Adrenal gland (tissue), 12 donors: ENCODE data around the gene BAZ1A. TPM values are rescaled to one million over a fixed set of nuclear protein-coding genes. Genes with fewer than 3 reads are reported as not detected.
A peak's percentile ranks its signal among the peaks of the same experiment; 100 is the strongest.

Experiments
- DNase-seq, 7 donors: peaks; one replicate each; pipeline ENCODE4 v3.0.0-alpha.2; 2019 to 2020
- H3K27ac ChIP-seq, 5 donors: fragments of 200-600 bp; sonication (generic) in 4 of 5; 1 replicate in 3 of 5; 2 replicates in 2 of 5; pipeline versions ENCODE4 v1.5.1 to v1.8.0; 2016 to 2020; ENCODE audit warnings: mild to moderate bottlenecking in 1 of 5
- H3K27me3 ChIP-seq: fragments of 200-600 bp; 2 replicates; pipeline ENCODE4 v1.8.0; 2021
- H3K36me3 ChIP-seq, 2 donors: fragments of 200-600 bp; replicated peaks in 1 of 2; 1 replicate in 1 of 2; 2 replicates in 1 of 2; pipeline versions ENCODE4 v1.5.1 to v1.8.0; 2018 to 2022
- H3K4me1 ChIP-seq, 2 donors: fragments of 200-600 bp; replicated peaks in 1 of 2; 1 replicate in 1 of 2; 2 replicates in 1 of 2; pipeline versions ENCODE4 v1.5.1 to v1.8.0; 2018 to 2021
- H3K4me3 ChIP-seq, 4 donors: fragments of 200-600 bp; sonication (generic) in 3 of 4; one replicate each; pipeline ENCODE4 v1.5.1; 2016 to 2018
- H3K9me3 ChIP-seq, 3 donors: fragments of 200-600 bp; sonication (generic) in 1 of 3; replicated peaks in 1 of 3; 1 replicate in 2 of 3; 2 replicates in 1 of 3; pipeline versions ENCODE4 v1.5.1 to v1.8.0; 2016 to 2021
- CTCF ChIP-seq, 6 experiments: fragments of 450-650 bp in 4 of 6; fragments of 200-600 bp in 2 of 6; sonication (generic) in 1 of 6; IDR thresholded peaks; 1 replicate in 5 of 6; 2 replicates in 1 of 6; pipeline versions ENCODE4 v1.5.1 to v1.8.0; 2016 to 2021; ENCODE audit warnings: antibody characterized with exemption in 6 of 6, mild to moderate bottlenecking in 2 of 6, moderate library complexity in 1 of 6
- POLR2A ChIP-seq, 2 donors: fragments of 450-650 bp; IDR thresholded peaks; one replicate each; pipeline ENCODE4 v1.6.1; 2017; ENCODE audit warnings: antibody characterized with exemption in 2 of 2, mild to moderate bottlenecking in 2 of 2, moderate library complexity in 1 of 2
- WGBS, 4 donors: extraction: QIAGEN DNeasy Blood & Tissue Kit in 2 of 4; methylation state at CpG; one replicate each; pipeline versions ENCODE4 v1.1.5 to v1.1.7; 2013 to 2017; 5-methylcytosine and 5-hydroxymethylcytosine counted together
- intact Hi-C, 2 donors: fragments of 100-400 bp; cut with DNase I; formaldehyde crosslinking; loops; one replicate each; pipeline versions ENCODE4 v1.14.1 to v1.15.0; 2022 to 2023
- polyA plus RNA-seq, 3 donors: library from polyadenylated mRNA; stranded (reverse); fragments of 200-250 nt in 2 of 3; fragments of 350-450 nt in 1 of 3; fragmentation: Illumina TruSeq in 1 of 3; extraction: RNeasy Lipid Tissue Mini Kit (QIAGEN cat#74804) in 1 of 3; gene quantifications; one replicate each; pipeline ENCODE4 v1.2.3, GENCODE V29; 2013 to 2014
- total RNA-seq, 9 donors: library from RNA; depleted of rRNA in 4 of 9; stranded (reverse); fragments of >200 nt in 4 of 9; fragments of 120-200 nt in 1 of 9; fragmentation: NEBNext Ultra II Directional in 1 of 9; extraction: Animal tissue kit (Norgen Biotek cat#: 25700) in 1 of 9; gene quantifications; one replicate each; pipeline versions ENCODE4 v1.1.0 to v1.2.4, GENCODE V29; 2013 to 2023
- donor health status: healthy with polysubstance abuse.
- donor health status: Bipolar disorder and iron deficiency.
- donor health status: DM: yes; HTN: yes; CAD: no.
- donor health status: DM: no; HTN: no; CAD: no.
- donor health status: DM: no; HTN: no; CAD: no.
- donor health status: DM: yes; HTN: yes; CAD: no.

BAZ1A gene
- total and polyA plus RNA-seq, 12 donors = 8.5 to 33.0 (median 14.4) TPM

GRCh38 chr14:34874386-34875030, 652 bp downstream of the BAZ1A start:
- no peaks in the 10 kb centered on the region for H3K27me3 ChIP-seq
- no peaks in the 10 kb centered on the region for H3K36me3 ChIP-seq
- H3K4me1 ChIP-seq = peaks cover 0 to 15% of the 10 kb centered on the region in 2 donors
- no peaks in the 10 kb centered on the region for H3K9me3 ChIP-seq
- H3K27ac ChIP-seq = peak overlapping the region; percentile 97 to 99 (median 98)
- H3K4me3 ChIP-seq = peak overlapping the region; percentile 55 to 94 (median 82)
- intact Hi-C loops = no loop called here
- peak in 1 of 6 experiments; percentile 3 for TF ChIP-seq CTCF (IDR thresholded peaks at IDR 0.05)
- no peak for TF ChIP-seq POLR2A (IDR thresholded peaks at IDR 0.05)
- 0 to 1% (median 0%) methylated on average over 6 to 85 of the region's 85 CpGs for WGBS, 4 donors
- peak; percentile 39 to 73 (median 57) for DNase-seq

GRCh38 chr14:34873589-34874385, 1.4 kb downstream of the BAZ1A start:
- peak; percentile 82 to 92 (median 89) for DNase-seq
- peaks cover 0 to 15% of the 10 kb centered on the region in 2 donors for H3K4me1 ChIP-seq
- peak overlapping the region; percentile 97 to 99 (median 98) for H3K27ac ChIP-seq
- 0 to 1% (median 0%) methylated on average over 22 to 81 of the region's 81 CpGs; no CpG with 5 or more reads in 1 of the 4 donors for WGBS, 4 donors
- H3K27me3 ChIP-seq = no peaks in the 10 kb centered on the region
- no peaks in the 10 kb centered on the region for H3K9me3 ChIP-seq
- peak in 2 of 6 experiments; percentile 2 to 9 for TF ChIP-seq CTCF (IDR thresholded peaks at IDR 0.05)
- TF ChIP-seq POLR2A (IDR thresholded peaks at IDR 0.05) = peak; percentile 73 to 93
- intact Hi-C loops = no loop called here
- peak overlapping the region; percentile 55 to 94 (median 82) for H3K4me3 ChIP-seq
- H3K36me3 ChIP-seq = no peaks in the 10 kb centered on the region

GRCh38 chr14:34872822-34873588, 2.2 kb downstream of the BAZ1A start:
- H3K27me3 ChIP-seq = no peaks in the 10 kb centered on the region
- peak overlapping the region; percentile 55 to 94 (median 82) for H3K4me3 ChIP-seq
- peak overlapping the region; percentile 97 to 99 (median 98) for H3K27ac ChIP-seq
- no peaks in the 10 kb centered on the region for H3K9me3 ChIP-seq
- H3K36me3 ChIP-seq = no peaks in the 10 kb centered on the region
- intact Hi-C loops = no loop called here
- TF ChIP-seq CTCF (IDR thresholded peaks at IDR 0.05) (no peak), POLR2A (IDR thresholded peaks at IDR 0.05) (no peak)
- peaks cover 0 to 15% of the 10 kb centered on the region in 2 donors for H3K4me1 ChIP-seq
- no peak for DNase-seq
- 2% methylated on average over 17 to 19 of the region's 19 CpGs for WGBS, 4 donors

- no peak for TF ChIP-seq POLR2A (IDR thresholded peaks at IDR 0.05)
- TF ChIP-seq CTCF (IDR thresholded peaks at IDR 0.05) = no peak
- no peaks in the 10 kb centered on the region for H3K9me3 ChIP-seq
- peaks cover 0 to 3% of the 10 kb centered on the region in 2 donors for H3K4me1 ChIP-seq
- intact Hi-C loops = no loop called here
- no peaks in the 10 kb centered on the region for H3K36me3 ChIP-seq
- H3K4me3 ChIP-seq = no peak overlapping the region
- DNase-seq = no peak
- 89 to 96% (median 96%) methylated on average over 5 of the region's 5 CpGs for WGBS, 4 donors
- H3K27ac ChIP-seq = no peak overlapping the region
- no peaks in the 10 kb centered on the region for H3K27me3 ChIP-seq
Observed at GRCh38 chr14:34867199-34867598, 8.0 kb downstream of the BAZ1A start.
